Coronary artery (tissue), 2 donors: Measurements from ENCODE around the gene CNN2.

ENCODE experiments used
- DNase-seq: peaks from one replicate; pipeline ENCODE4 v3.0.0-alpha.2; 2017; ENCODE audit warnings: low spot score
- H3K27ac ChIP-seq, 2 donors: fragments of 200-600 bp; sonication (generic); one replicate each; pipeline ENCODE4 v1.5.1; 2016 to 2019
- H3K4me3 ChIP-seq: fragments of 200-600 bp; sonication (generic); 2 replicates; pipeline ENCODE4 v1.5.1; 2016; ENCODE audit warnings: mild to moderate bottlenecking, moderate library complexity
- TF ChIP-seq, protein P1 (sequence below): fragments of 200-600 bp; sonication (generic); IDR thresholded peaks from one replicate; pipeline ENCODE4 v1.5.1; 2019; ENCODE audit warnings: antibody characterized with exemption

Gene CNN2

DNA sequence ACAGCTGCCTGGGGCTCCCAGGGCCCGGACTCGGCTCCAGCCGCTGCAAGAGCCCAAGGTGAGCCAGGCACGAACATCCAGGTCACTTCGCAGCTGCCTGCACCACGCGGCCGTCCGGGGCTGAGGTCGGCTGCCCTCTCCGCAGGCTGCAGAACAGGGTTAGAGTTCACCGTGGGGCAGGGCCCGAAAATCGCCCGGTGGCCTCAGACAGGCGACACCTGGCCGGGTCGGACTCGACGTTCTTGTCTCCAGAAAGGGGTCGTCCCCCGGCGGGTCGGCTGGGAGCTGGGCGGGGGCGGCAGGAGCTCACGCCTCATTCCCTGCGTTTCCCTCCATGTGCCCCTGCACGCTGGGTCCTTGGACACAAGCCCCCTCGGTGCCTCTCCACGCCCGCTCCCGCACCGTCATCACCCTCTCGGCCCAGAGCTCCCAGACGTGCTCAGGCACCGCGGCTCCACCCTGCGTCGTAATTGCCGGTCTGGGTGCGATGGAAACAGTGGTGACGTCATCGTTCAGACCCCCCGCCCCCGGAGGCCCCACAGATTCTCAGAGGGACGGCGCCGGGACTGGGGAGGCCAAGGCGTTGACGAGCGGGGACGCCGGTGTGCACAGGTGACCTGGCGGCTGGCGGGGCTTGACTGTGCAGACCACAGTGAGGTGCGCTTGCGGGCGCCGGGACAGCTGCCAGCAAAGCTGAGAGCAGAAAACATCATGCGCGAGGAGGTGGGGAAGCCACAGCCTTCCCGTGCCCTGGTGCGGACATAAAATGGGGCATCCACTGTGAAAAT, 30.2 kb upstream of the CNN2 start:
- peak overlapping the region; percentile 15 for H3K4me3 ChIP-seq
- DNase-seq: no peak
- TF ChIP-seq, protein P1, sequence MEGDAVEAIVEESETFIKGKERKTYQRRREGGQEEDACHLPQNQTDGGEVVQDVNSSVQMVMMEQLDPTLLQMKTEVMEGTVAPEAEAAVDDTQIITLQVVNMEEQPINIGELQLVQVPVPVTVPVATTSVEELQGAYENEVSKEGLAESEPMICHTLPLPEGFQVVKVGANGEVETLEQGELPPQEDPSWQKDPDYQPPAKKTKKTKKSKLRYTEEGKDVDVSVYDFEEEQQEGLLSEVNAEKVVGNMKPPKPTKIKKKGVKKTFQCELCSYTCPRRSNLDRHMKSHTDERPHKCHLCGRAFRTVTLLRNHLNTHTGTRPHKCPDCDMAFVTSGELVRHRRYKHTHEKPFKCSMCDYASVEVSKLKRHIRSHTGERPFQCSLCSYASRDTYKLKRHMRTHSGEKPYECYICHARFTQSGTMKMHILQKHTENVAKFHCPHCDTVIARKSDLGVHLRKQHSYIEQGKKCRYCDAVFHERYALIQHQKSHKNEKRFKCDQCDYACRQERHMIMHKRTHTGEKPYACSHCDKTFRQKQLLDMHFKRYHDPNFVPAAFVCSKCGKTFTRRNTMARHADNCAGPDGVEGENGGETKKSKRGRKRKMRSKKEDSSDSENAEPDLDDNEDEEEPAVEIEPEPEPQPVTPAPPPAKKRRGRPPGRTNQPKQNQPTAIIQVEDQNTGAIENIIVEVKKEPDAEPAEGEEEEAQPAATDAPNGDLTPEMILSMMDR: no peak
- no peak overlapping the region for H3K27ac ChIP-seq

DNA sequence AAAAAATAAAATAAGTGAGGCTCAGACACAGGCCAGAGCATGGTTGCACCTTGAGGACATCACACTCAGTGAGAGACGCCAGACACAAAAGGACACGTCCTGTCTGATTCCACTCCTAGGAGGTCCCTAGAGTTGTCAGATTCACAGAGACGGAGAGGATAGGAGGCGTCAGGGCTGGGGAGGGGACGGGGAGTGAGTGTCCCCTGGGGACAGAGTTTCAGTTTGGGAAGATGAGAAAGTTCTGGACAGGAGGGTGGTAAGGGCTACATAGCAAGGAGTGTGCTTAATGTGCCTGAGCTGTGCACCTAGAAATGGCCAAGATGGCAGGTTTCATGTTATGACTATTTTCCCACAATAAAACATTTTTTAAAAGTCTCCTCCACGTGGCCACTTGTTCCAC, 28.3 kb upstream of the CNN2 start:
- Histone ChIP-seq H3K4me3 (no peak overlapping the region), H3K27ac (no peak overlapping the region)
- DNase-seq: no peak
- TF ChIP-seq, protein P1: no peak

DNA sequence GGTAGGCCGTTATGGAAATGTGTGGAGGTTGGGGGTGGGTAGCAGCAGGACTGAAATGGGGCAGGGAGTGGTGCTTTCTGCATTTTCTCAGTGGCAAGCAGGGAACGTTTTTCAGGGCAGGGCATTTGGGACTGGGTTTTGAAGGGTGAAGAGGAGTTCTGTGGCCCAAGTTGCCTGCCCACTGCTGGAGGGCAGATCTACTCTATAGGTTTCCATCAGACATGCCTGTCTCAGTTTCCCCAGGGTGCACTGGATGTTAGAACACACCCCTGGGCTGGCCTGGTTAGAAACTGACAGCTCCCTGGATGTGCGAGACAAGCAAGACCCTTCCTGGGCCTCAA, 27.1 kb upstream of the CNN2 start:
- Histone ChIP-seq H3K27ac (no peak overlapping the region), H3K4me3 (no peak overlapping the region)
- TF ChIP-seq, protein P1: no peak
- DNase-seq: no peak

DNA sequence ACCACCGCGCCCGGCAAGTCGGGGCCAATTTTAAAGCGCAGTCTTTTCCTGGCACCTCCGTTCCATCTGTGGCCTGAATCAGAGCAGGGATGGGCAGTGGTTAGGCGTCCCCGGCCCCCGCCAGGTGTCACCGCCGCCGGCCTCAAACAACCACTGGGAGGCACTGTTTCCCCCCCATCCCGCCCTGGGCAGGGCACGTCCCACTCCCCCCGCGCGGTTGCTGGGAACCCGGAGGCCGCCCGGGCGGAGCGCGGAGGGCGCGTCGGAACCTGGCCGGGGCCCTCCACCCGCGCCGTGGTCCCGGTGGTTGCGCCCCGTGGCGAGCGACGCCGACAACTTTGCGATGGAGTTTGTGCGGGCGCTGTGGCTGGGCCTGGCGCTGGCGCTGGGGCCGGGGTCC, 26.3 kb upstream of the CNN2 start, which contains the start of gene GRIN3B:
GRIN3B (plus strand) TSS at position 325 of the 400 bp plus-strand sequence; CDS start at position 344, 19 bp downstream.
- no peak within 1 kb of the TSS for H3K27ac ChIP-seq
- H3K4me3 ChIP-seq: peak within 1 kb of the TSS; percentile 65
- TF ChIP-seq, protein P1: peak; percentile 14
- DNase-seq: no peak

DNA sequence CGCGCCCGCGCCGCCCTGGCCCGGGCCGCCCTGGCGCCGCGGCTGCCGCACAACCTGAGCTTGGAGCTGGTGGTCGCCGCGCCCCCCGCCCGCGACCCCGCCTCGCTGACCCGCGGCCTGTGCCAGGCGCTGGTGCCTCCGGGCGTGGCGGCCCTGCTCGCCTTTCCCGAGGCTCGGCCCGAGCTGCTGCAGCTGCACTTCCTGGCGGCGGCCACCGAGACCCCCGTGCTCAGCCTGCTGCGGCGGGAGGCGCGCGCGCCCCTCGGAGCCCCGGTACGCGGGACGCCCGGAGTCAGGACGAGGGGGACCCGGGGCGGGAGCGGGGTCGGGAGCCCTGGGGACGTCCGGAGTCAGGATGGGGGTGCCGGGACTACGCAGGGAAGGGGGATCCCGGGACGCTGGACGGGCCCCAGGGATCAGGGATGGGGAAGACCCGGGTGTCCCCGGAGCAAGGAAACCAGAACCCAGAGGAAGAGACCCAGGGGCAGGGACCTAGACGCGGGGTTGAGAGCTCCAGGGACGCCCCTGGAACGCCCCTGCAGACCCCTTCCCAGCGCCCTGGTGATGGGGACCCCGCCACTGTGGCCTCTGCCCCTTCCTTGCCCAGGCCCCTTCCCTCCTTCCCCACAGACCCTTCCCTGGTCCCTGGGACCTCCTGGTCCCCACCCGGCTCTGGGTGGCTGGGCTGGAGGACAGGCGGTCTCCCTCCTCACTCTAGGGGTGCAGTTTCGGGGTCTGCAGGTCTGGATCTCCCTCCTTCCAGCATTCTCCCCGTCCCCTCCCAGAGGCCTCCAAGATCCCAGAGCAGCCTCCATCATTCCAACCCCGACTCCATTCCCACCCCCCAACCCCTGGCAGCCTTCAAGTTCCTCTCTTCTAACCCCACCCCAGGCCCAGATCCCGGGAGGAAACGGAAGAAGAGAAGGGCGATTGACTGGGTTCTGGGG, 25.5 kb upstream of the CNN2 start:
- DNase-seq: no peak
- Histone ChIP-seq H3K27ac (no peak overlapping the region), H3K4me3 (peak overlapping the region; percentile 65)
- TF ChIP-seq, protein P1: no peak

DNA sequence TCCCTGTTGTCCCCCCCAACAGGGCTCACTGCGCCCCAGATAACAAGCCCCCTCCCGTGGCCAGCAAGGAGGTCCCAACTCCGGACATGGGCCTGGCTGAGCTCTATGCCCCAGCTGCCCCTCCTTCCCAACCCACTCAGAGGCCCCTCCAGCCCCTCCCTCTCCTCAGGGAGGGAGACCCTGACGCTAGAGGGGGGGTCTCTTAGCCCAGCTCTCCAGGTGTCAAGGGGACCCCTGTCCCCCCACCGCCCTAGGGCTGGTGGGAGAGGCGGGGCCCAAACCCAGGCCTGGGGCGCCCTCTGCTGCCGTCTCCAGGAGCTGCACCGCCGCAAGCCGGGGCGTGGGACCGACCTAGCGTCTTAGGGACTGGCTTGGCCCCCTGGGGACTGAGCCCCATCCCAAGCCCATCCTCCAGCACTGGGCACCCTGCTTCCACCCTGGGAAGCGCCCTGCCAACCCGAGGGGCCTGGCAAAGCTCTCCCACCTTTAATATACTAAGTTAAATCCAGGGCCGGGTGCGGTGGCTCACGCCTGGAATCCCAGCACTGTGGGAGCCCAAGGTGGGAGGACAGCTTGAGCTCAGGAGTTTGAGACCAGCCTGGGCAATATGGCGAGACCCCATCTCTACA, 24.8 kb upstream of the CNN2 start:
- TF ChIP-seq, protein P1: peak; percentile 99
- H3K4me3 ChIP-seq: peak overlapping the region; percentile 42
- no peak for DNase-seq
- H3K27ac ChIP-seq: no peak overlapping the region
